H9 (cell line): Measurements from ENCODE around the gene UCKL1. TPM values are rescaled to one million over a fixed set of nuclear protein-coding genes. Genes with fewer than 3 reads are reported as not detected.

Experiments used
- DNase-seq: peaks from one replicate; pipeline ENCODE4 v3.0.0-alpha.2; 2017
- H2AFZ ChIP-seq: one replicate; pipeline ENCODE4 v1.6.1; 2013; ENCODE audit warnings: mild to moderate bottlenecking, low read length, control low read depth, moderate library complexity
- H2AK5ac ChIP-seq: 2 replicates; pipeline ENCODE4 v1.6.1; 2013; ENCODE audit warnings: low read length, control low read depth, mixed read lengths; ENCODE audit not compliant: insufficient read length
- H2BK120ac ChIP-seq: one replicate; pipeline ENCODE4 v1.6.1; 2013; ENCODE audit warnings: low read depth, mild to moderate bottlenecking, low read length, control low read depth, inconsistent platforms; ENCODE audit not compliant: poor library complexity, severe bottlenecking
- H2BK12ac ChIP-seq: 2 replicates; pipeline ENCODE4 v1.6.1; 2013; ENCODE audit warnings: low read length, control low read depth, mixed read lengths, low read depth; ENCODE audit not compliant: insufficient read length
- H2BK15ac ChIP-seq: 2 replicates; pipeline ENCODE4 v1.6.1; 2013; ENCODE audit warnings: low read depth, low read length, control low read depth
- H2BK20ac ChIP-seq: one replicate; pipeline ENCODE4 v1.6.1; 2013; ENCODE audit warnings: low read depth, mild to moderate bottlenecking, low read length, control low read depth, inconsistent platforms; ENCODE audit not compliant: poor library complexity, severe bottlenecking
- H2BK5ac ChIP-seq: 2 replicates; pipeline ENCODE4 v1.6.1; 2013; ENCODE audit warnings: low read length, control low read depth, mixed read lengths; ENCODE audit not compliant: insufficient read length
- H3K14ac ChIP-seq: 2 replicates; pipeline ENCODE4 v1.6.1; 2013; ENCODE audit warnings: low read length, control low read depth; ENCODE audit not compliant: insufficient read depth
- H3K18ac ChIP-seq: 2 replicates; pipeline ENCODE4 v1.6.1; 2013; ENCODE audit warnings: low read depth, mild to moderate bottlenecking, mixed read lengths, low read length, control low read depth; ENCODE audit not compliant: insufficient read length
- H3K23ac ChIP-seq: 2 replicates; pipeline ENCODE4 v1.6.1; 2013; ENCODE audit warnings: low read length, control low read depth, mixed read lengths, low read depth; ENCODE audit not compliant: insufficient read length
- H3K23me2 ChIP-seq: 2 replicates; pipeline ENCODE4 v1.6.1; 2013; ENCODE audit warnings: low read depth, mild to moderate bottlenecking, mixed read lengths, low read length, control low read depth; ENCODE audit not compliant: insufficient read length, poor library complexity, severe bottlenecking
- H3K27ac ChIP-seq: 2 replicates; pipeline ENCODE4 v1.5.1; 2013; ENCODE audit warnings: low read length, control low read depth, mixed read lengths, low read depth; ENCODE audit not compliant: insufficient read length
- H3K27me3 ChIP-seq: 2 replicates; pipeline ENCODE4 v1.6.1; 2013; ENCODE audit warnings: low read length, control low read depth, inconsistent platforms; ENCODE audit not compliant: insufficient read depth
- H3K4ac ChIP-seq: 2 replicates; pipeline ENCODE4 v1.6.1; 2013; ENCODE audit warnings: low read depth, mild to moderate bottlenecking, control low read depth, inconsistent platforms, low read length, moderate library complexity
- H3K4me1 ChIP-seq: 2 replicates; pipeline ENCODE4 v1.6.1; 2013; ENCODE audit warnings: low read length, control low read depth, inconsistent platforms; ENCODE audit not compliant: insufficient read depth
- H3K4me2 ChIP-seq: 2 replicates; pipeline ENCODE4 v1.6.1; 2013; ENCODE audit warnings: low read length, control low read depth, mixed read lengths; ENCODE audit not compliant: insufficient read length, insufficient read depth
- H3K56ac ChIP-seq: 2 replicates; pipeline ENCODE4 v1.6.1; 2013; ENCODE audit warnings: low read depth, mild to moderate bottlenecking, mixed read lengths, low read length, control low read depth; ENCODE audit not compliant: insufficient read length
- H3K79me1 ChIP-seq: 2 replicates; pipeline ENCODE4 v1.6.1; 2013; ENCODE audit warnings: low read depth, mild to moderate bottlenecking, moderate library complexity, low read length, control low read depth, inconsistent platforms; ENCODE audit not compliant: insufficient read depth, poor library complexity, severe bottlenecking
- H3K79me2 ChIP-seq: 2 replicates; pipeline ENCODE4 v1.6.1; 2013; ENCODE audit warnings: low read length, control low read depth, inconsistent platforms; ENCODE audit not compliant: insufficient read depth
- H3K9ac ChIP-seq: 2 replicates; pipeline ENCODE4 v1.6.1; 2013; ENCODE audit warnings: low read length, control low read depth, mixed read lengths; ENCODE audit not compliant: insufficient read length; ENCODE audit errors: extremely low read depth
- H3K9me3 ChIP-seq: one replicate; pipeline ENCODE4 v1.6.1; 2013; ENCODE audit warnings: low read depth, low read length, inconsistent platforms; ENCODE audit not compliant: control insufficient read depth
- H3T11ph ChIP-seq: one replicate; pipeline ENCODE4 v1.6.1; 2013; ENCODE audit warnings: mild to moderate bottlenecking, low read length, control low read depth, inconsistent platforms
- H4K20me1 ChIP-seq: one replicate; pipeline ENCODE4 v1.6.1; 2013; ENCODE audit not compliant: control insufficient read depth, insufficient read length, insufficient read depth
- H4K5ac ChIP-seq: 2 replicates; pipeline ENCODE4 v1.6.1; 2013; ENCODE audit warnings: low read depth, mild to moderate bottlenecking, mixed read lengths, low read length, control low read depth; ENCODE audit not compliant: insufficient read length
- H4K8ac ChIP-seq: replicated peaks from 2 replicates; pipeline ENCODE4 v1.6.1; 2013; ENCODE audit warnings: low read length, control low read depth, mixed read lengths, low read depth; ENCODE audit not compliant: insufficient read length
- H4K91ac ChIP-seq: 2 replicates; pipeline ENCODE4 v1.6.1; 2013; ENCODE audit warnings: low read depth, mild to moderate bottlenecking, moderate library complexity, mixed read lengths, low read length, control low read depth; ENCODE audit not compliant: insufficient read length
- H3K27ac Mint-ChIP-seq, 3 experiments: 2 replicates in 2 of 3; 3 replicates in 1 of 3; pipeline ENCODE4 v1.8.0; 2020 to 2021; ENCODE audit warnings: mixed read lengths in 3 of 3, mild to moderate bottlenecking in 1 of 3, moderate library complexity in 1 of 3
- H3K27me3 Mint-ChIP-seq: 2 replicates; pipeline ENCODE4 v1.8.0; 2021; ENCODE audit warnings: low read depth, mild to moderate bottlenecking, moderate library complexity, mixed read lengths
- H3K36me3 Mint-ChIP-seq, 3 experiments: 2 replicates in 2 of 3; 3 replicates in 1 of 3; pipeline ENCODE4 v1.8.0; 2020 to 2021; ENCODE audit warnings: low read depth in 3 of 3, mixed read lengths in 3 of 3; ENCODE audit not compliant: insufficient read depth in 1 of 3
- H3K4me1 Mint-ChIP-seq, 2 experiments: 2 replicates each; pipeline ENCODE4 v1.8.0; 2020; ENCODE audit warnings: mixed read lengths in 2 of 2
- H3K4me3 Mint-ChIP-seq, 2 experiments: 2 replicates in 1 of 2; 3 replicates in 1 of 2; pipeline ENCODE4 v1.8.0; 2020 to 2021; ENCODE audit warnings: mild to moderate bottlenecking in 2 of 2, mixed read lengths in 2 of 2, moderate library complexity in 1 of 2
- H3K9me3 Mint-ChIP-seq, 2 experiments: 2 replicates in 1 of 2; 3 replicates in 1 of 2; pipeline ENCODE4 v1.8.0; 2020; ENCODE audit warnings: mild to moderate bottlenecking in 2 of 2, mixed read lengths in 2 of 2, moderate library complexity in 1 of 2
- WGBS: extraction: QIAGEN DNeasy Blood & Tissue Kit; methylation state at CpG from one replicate; pipeline ENCODE4 v1.1.7; 2013; ENCODE audit warnings: missing lambda C conversion rate, low lambda C conversion rate, mixed read lengths; ENCODE audit not compliant: insufficient read length; ENCODE audit errors: extremely low coverage; 5-methylcytosine and 5-hydroxymethylcytosine counted together
- total RNA-seq: library from RNA; stranded (reverse); gene quantifications from 2 replicates; pipeline ENCODE4 v1.2.1, GENCODE V29; 2021
- TF ChIP-seq, protein P1 (sequence below): fragments of 200-600 bp; sonication (generic); conservative IDR thresholded peaks from 3 replicates; pipeline ENCODE4 v1.8.0; 2021; ENCODE audit warnings: antibody characterized with exemption, mild to moderate bottlenecking

Gene UCKL1
- total RNA-seq, 1 experiment from 2014 or later = 40.9 TPM

DNA sequence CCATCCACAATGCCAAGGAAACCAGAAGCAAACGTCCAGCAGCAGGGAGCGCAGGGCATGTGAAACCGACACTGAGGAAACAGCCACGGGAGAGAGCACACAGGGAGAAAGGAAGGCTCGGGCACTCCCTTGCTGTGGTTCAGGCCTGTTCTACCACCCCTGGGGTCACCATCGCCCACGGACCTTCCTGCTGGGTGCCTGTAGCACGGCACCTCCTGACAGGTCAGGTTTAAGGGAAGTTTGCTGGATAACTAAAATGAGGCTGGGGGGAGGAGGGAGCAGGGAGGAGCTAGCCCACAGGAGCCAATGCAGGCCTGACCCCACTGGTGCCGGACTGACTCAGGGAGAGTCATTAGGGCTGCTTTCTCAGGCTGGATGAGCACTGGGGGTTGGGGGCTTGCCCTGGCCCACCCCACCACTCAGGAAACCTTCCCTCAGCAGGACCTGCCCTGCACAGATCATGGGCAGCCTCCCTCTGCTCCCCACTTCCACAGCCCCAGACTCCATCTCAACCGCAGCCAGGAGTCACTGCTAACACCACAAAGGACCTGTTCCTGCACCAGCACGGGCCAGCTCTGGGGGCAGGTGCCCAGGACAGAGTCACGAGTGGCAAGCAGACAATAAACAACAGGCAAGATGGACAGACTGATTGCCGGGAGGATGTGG lies 2.3 kb downstream of the UCKL1 start:
- peaks cover 0 to 14% (median 8%) of the 10 kb centered on the region in 3 experiments; a peak in 4 of 7 replicates for H3K36me3 Mint-ChIP-seq
- Histone ChIP-seq H3K27ac (no peak overlapping the region), H3K9ac (peak overlapping the region; percentile 9), H3K9me3 (no peaks in the 10 kb centered on the region), H3K4me2 (no peak overlapping the region), H4K91ac (no peak overlapping the region), H2BK120ac (no peak overlapping the region), H2BK20ac (no peak overlapping the region), H4K8ac (no peak overlapping the region), H4K5ac (no peak overlapping the region), H2BK5ac (no peak overlapping the region), H3K23ac (no peak overlapping the region), H3K4me1 (no peaks in the 10 kb centered on the region; the same call in 1 of the 2 replicates), H3K23me2 (peaks cover 14% of the 10 kb centered on the region), H2BK15ac (no peak overlapping the region), H2AFZ (no peak overlapping the region), H3T11ph (no peak overlapping the region), H2BK12ac (no peak overlapping the region), H4K20me1 (no peaks in the 10 kb centered on the region), H3K27me3 (no peaks in the 10 kb centered on the region), H3K79me1 (peaks cover 2% of the 10 kb centered on the region), H3K56ac (no peak overlapping the region), H3K18ac (no peak overlapping the region), H3K79me2 (peaks cover 15% of the 10 kb centered on the region; the same call in 1 of the 2 replicates), H2AK5ac (no peak overlapping the region), H3K4ac (no peak overlapping the region), H3K14ac (no peak overlapping the region)
- WGBS = no CpG with 5 or more reads among the region's 13 CpGs
- H3K27ac Mint-ChIP-seq = peak overlapping the region in 2 of 3 experiments; percentile 62 to 92; a peak in 3 of 7 replicates
- no peak for DNase-seq
- H3K27me3 Mint-ChIP-seq = no peaks in the 10 kb centered on the region
- peak overlapping the region; percentile 79 to 86 for H3K4me3 Mint-ChIP-seq
- peaks cover 33 to 38% of the 10 kb centered on the region in 2 experiments for H3K4me1 Mint-ChIP-seq
- TF ChIP-seq, protein P1, sequence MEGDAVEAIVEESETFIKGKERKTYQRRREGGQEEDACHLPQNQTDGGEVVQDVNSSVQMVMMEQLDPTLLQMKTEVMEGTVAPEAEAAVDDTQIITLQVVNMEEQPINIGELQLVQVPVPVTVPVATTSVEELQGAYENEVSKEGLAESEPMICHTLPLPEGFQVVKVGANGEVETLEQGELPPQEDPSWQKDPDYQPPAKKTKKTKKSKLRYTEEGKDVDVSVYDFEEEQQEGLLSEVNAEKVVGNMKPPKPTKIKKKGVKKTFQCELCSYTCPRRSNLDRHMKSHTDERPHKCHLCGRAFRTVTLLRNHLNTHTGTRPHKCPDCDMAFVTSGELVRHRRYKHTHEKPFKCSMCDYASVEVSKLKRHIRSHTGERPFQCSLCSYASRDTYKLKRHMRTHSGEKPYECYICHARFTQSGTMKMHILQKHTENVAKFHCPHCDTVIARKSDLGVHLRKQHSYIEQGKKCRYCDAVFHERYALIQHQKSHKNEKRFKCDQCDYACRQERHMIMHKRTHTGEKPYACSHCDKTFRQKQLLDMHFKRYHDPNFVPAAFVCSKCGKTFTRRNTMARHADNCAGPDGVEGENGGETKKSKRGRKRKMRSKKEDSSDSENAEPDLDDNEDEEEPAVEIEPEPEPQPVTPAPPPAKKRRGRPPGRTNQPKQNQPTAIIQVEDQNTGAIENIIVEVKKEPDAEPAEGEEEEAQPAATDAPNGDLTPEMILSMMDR = no peak
- no peaks in the 10 kb centered on the region for H3K9me3 Mint-ChIP-seq
